PC-9 (cell line): ENCODE data around the gene GART. TPM values are rescaled to one million over a fixed set of nuclear protein-coding genes. Genes with fewer than 3 reads are reported as not detected.
A peak's percentile ranks its signal among the peaks of the same experiment; 100 is the strongest.

Experiments used
- BruUV-seq: library from RNA; stranded (reverse); fragments of 400-500 nt; replicated peaks from 2 replicates; lab custom pipeline; 2021; lab: Mats Ljungman, UMichigan
- CTCF ChIA-PET: fragments of 300-600 bp; sonication (Branson Sonifier 250); formaldehyde crosslinking; loops from one replicate; lab custom pipeline; 2022; ENCODE audit warnings: antibody characterized with exemption; lab: Charles Lee
- POLR2A ChIA-PET: fragments of 300-600 bp; sonication (Branson Sonifier 250); formaldehyde crosslinking; loops from one replicate; lab custom pipeline; 2022; ENCODE audit warnings: antibody characterized with exemption; ENCODE audit not compliant: unreplicated experiment; lab: Charles Lee
- DNase-seq, 2 experiments: peaks; one replicate each; pipeline versions ENCODE4 v3.0.0 to v3.0.0-alpha.2; 2015 to 2022; ENCODE audit warnings: mixed read lengths in 1 of 2
- H2AFZ ChIP-seq: fragments of 200-600 bp; sonication (generic); 2 replicates; pipeline ENCODE4 v1.8.1; 2017; ENCODE audit warnings: antibody characterized with exemption
- H3F3A ChIP-seq: fragments of 200-600 bp; sonication (generic); 2 replicates; pipeline ENCODE4 v1.8.1; 2017; ENCODE audit warnings: antibody characterized with exemption, mild to moderate bottlenecking, low read depth; ENCODE audit not compliant: insufficient read depth
- H3K27ac ChIP-seq: fragments of 200-600 bp; sonication (generic); 2 replicates; pipeline ENCODE4 v1.6.1; 2016; ENCODE audit warnings: mixed run types
- H3K27me3 ChIP-seq: fragments of 200-600 bp; sonication (generic); 2 replicates; pipeline ENCODE4 v1.6.1; 2016; ENCODE audit warnings: low read depth, mixed run types; ENCODE audit not compliant: insufficient read depth
- H3K36me3 ChIP-seq: fragments of 200-600 bp; sonication (generic); 2 replicates; pipeline ENCODE4 v1.6.1; 2016; ENCODE audit warnings: low read depth, mixed run types
- H3K4me1 ChIP-seq: fragments of 200-600 bp; sonication (generic); replicated peaks from 2 replicates; pipeline ENCODE4 v1.6.1; 2016; ENCODE audit warnings: mixed run types; ENCODE audit not compliant: insufficient read depth
- H3K4me2 ChIP-seq: fragments of 200-600 bp; sonication (generic); 2 replicates; pipeline ENCODE4 v1.6.1; 2017; ENCODE audit warnings: mixed run types
- H3K4me3 ChIP-seq: fragments of 200-600 bp; sonication (generic); 2 replicates; pipeline ENCODE4 v1.6.1; 2016; ENCODE audit warnings: mixed run types
- H3K79me2 ChIP-seq: fragments of 200-600 bp; sonication (generic); 2 replicates; pipeline ENCODE4 v1.6.1; 2017; ENCODE audit warnings: low read depth, mixed run types
- H3K9me2 ChIP-seq: fragments of 200-600 bp; sonication (generic); 2 replicates; pipeline ENCODE4 v1.8.1; 2017; ENCODE audit warnings: mild to moderate bottlenecking; ENCODE audit not compliant: insufficient read depth
- H3K9me3 ChIP-seq: fragments of 200-600 bp; sonication (generic); 2 replicates; pipeline ENCODE4 v1.8.1; 2016; ENCODE audit warnings: low read depth; ENCODE audit not compliant: insufficient read depth
- H4K20me1 ChIP-seq: fragments of 200-600 bp; sonication (generic); 2 replicates; pipeline ENCODE4 v1.8.1; 2017; ENCODE audit not compliant: insufficient read depth
- CTCF ChIP-seq: fragments of 200-600 bp; sonication (generic); conservative IDR thresholded peaks from 2 replicates; pipeline ENCODE4 v1.6.1; 2017; ENCODE audit warnings: mixed run types, antibody characterized with exemption, mild to moderate bottlenecking, moderate library complexity
- EZH2 ChIP-seq: fragments of 200-600 bp; sonication (generic); IDR thresholded peaks from 2 replicates; pipeline ENCODE4 v1.8.0; 2017; ENCODE audit warnings: antibody characterized with exemption, low read depth
- intact Hi-C: fragments of 100-400 bp; cut with micrococcal nuclease; formaldehyde crosslinking; loops from one replicate; pipeline ENCODE4 v1.10.0; 2022; ENCODE audit not compliant: unreplicated experiment
- total RNA-seq: library from RNA; stranded (reverse); gene quantifications from 2 replicates; pipeline ENCODE4 v1.2.3, GENCODE V29; 2021

GART gene
- total RNA-seq, 1 experiment from 2014 or later = 121 TPM

GRCh38 chr21:33539616-33540015, 2.3 kb downstream of the GART start:
- Histone ChIP-seq H3K4me1 (peaks cover 17% of the 10 kb centered on the region), H3F3A (peaks cover 23% of the 10 kb centered on the region), H3K9me2 (no peaks in the 10 kb centered on the region), H3K36me3 (peaks cover 24% of the 10 kb centered on the region; the same call in 1 of the 2 replicates), H3K4me3 (no peak overlapping the region), H3K27ac (no peak overlapping the region), H4K20me1 (peaks cover 26% of the 10 kb centered on the region), H3K27me3 (no peaks in the 10 kb centered on the region), H2AFZ (no peak overlapping the region), H3K9me3 (no peaks in the 10 kb centered on the region), H3K79me2 (peaks cover 66% of the 10 kb centered on the region), H3K4me2 (peak overlapping the region; percentile 82)
- TF ChIP-seq EZH2 = no peak
- no peak for TF ChIP-seq CTCF
- no peak for DNase-seq
- ChIA-PET CTCF (no interaction called here), POLR2A (no interaction called here)
- intact Hi-C loops = loop anchor here (5.0 kb wide), 1 partner anchor 47 kb away; the partner anchor contains the start of gene DNAJC28
- BruUV-seq = no TSS peak

DNA sequence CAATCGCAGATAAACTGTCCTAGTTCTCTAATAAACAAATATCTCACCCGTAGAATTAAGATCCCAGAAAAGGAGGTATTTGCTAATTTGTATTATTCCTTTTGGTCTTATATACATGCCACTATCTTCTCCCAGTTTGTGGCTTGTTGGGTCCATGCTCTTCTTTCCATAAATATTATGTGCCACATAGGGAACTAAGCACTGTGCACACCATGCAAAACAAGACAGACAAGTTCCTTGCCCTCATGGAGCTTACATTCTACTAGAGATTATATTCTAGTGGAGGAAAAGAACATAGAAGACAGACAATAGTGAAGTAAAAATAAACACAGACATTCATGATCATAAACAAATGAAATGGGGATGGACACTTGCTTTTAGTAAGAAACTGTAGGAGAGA, 4.7 kb downstream of the GART start:
- no peaks in the 10 kb centered on the region for H3K27me3 ChIP-seq
- H3K36me3 ChIP-seq = peaks cover 32% of the 10 kb centered on the region; the same call in 1 of the 2 replicates
- no peak overlapping the region for H3K4me2 ChIP-seq
- peaks cover 13% of the 10 kb centered on the region; the same call in 1 of the 2 replicates for H4K20me1 ChIP-seq
- H3K4me1 ChIP-seq = peaks cover 12% of the 10 kb centered on the region
- no TSS peak for BruUV-seq
- no peak overlapping the region for H2AFZ ChIP-seq
- H3K9me3 ChIP-seq = no peaks in the 10 kb centered on the region
- CTCF ChIA-PET = no interaction called here
- POLR2A ChIA-PET = no interaction called here
- no peak overlapping the region for H3K4me3 ChIP-seq
- H3K9me2 ChIP-seq = no peaks in the 10 kb centered on the region
- peaks cover 49% of the 10 kb centered on the region for H3K79me2 ChIP-seq
- no peak overlapping the region for H3K27ac ChIP-seq
- no peak for DNase-seq
- intact Hi-C loops = no loop called here
- peaks cover 20% of the 10 kb centered on the region for H3F3A ChIP-seq
- TF ChIP-seq EZH2 = no peak

DNA sequence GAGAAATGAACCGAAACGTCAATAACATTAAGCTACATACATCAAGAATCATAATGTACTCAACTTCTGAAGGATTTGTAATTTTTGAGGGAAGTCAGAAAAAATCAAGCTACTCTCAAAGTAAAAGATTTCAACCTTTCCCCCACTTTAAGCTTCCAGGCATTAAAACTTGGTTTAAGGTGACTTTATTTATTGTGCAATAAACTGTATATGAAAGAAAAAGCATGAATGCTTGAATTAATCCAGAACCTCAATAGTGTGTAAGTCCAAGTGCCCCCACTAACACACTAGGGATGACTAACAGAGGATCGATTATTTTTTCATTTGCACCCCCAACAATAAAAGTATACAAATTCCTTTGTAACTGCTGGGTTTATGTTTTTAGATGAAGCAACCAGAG, 10.9 kb downstream of the GART start:
- ChIA-PET POLR2A (interaction anchor here (0.7 kb wide), 1 partner anchor 10 kb away, joined by 8 read pairs; no protein-coding TSS in a partner anchor), CTCF (no interaction called here)
- DNase-seq = no peak
- Histone ChIP-seq H3K79me2 (0 out of 2 replicates have a peak, but pooled peaks cover 2% of the 10 kb centered on the region), H3K4me1 (no peaks in the 10 kb centered on the region), H2AFZ (no peak overlapping the region), H3K4me3 (no peak overlapping the region), H3K27me3 (no peaks in the 10 kb centered on the region), H3F3A (peaks cover 5% of the 10 kb centered on the region; the same call in 1 of the 2 replicates), H3K36me3 (peaks cover 34% of the 10 kb centered on the region; the same call in 1 of the 2 replicates), H3K9me2 (no peaks in the 10 kb centered on the region), H3K27ac (no peak overlapping the region), H3K4me2 (no peak overlapping the region), H4K20me1 (peaks cover 8% of the 10 kb centered on the region; the same call in 1 of the 2 replicates), H3K9me3 (no peaks in the 10 kb centered on the region)
- intact Hi-C loops = no loop called here
- TF ChIP-seq EZH2 = no peak
- no peak for TF ChIP-seq CTCF
- BruUV-seq = no TSS peak
